NCI-H187 treated with DMSO at 0.1 percent for 48 hours (cell line): Measurements from ENCODE around the gene CD274.
"Not testable (repeated sequence)": the region's sequence is repeated elsewhere in the genome, so short reads cannot be mapped to it uniquely, and the experiment has no call there.

ENCODE experiments used
- DNase-seq: peaks from one replicate; lab custom pipeline; 2025; lab: John Stamatoyannopoulos, UW

The CD274 gene

DNA sequence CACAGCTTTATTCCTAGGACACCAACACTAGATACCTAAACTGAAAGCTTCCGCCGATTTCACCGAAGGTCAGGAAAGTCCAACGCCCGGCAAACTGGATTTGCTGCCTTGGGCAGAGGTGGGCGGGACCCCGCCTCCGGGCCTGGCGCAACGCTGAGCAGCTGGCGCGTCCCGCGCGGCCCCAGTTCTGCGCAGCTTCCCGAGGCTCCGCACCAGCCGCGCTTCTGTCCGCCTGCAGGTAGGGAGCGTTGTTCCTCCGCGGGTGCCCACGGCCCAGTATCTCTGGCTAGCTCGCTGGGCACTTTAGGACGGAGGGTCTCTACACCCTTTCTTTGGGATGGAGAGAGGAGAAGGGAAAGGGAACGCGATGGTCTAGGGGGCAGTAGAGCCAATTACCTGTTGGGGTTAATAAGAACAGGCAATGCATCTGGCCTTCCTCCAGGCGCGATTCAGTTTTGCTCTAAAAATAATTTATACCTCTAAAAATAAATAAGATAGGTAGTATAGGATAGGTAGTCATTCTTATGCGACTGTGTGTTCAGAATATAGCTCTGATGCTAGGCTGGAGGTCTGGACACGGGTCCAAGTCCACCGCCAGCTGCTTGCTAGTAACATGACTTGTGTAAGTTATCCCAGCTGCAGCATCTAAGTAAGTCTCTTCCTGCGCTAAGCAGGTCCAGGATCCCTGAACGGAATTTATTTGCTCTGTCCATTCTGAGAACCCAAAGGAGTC, at the start of gene CD274:
Gene CD274 (plus strand): TSS at position 184 of the 733 bp plus-strand sequence. CDS start 5,572 bp downstream, outside the sequence.
- no peak for DNase-seq

DNA sequence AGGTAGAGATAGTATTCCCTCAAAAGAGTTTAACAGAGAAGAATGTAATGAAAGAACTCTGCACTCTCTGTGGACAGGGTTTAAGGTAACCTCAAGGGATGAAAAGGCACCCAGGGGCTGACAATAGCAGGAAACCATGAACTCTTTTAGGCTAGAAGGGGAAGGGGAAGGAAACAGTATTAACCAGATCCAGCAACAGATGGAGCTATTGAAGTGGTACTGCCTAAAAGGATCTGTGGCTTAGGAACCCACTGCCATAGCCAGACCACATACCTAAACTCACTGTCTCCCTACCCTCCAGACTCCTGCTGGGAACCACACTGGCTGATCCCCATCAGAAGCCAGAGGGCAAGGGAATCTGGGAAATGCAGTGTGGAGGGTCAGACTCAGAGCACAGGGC, 48.1 kb upstream of the CD274 start:
- DNase-seq, result no peak

DNA sequence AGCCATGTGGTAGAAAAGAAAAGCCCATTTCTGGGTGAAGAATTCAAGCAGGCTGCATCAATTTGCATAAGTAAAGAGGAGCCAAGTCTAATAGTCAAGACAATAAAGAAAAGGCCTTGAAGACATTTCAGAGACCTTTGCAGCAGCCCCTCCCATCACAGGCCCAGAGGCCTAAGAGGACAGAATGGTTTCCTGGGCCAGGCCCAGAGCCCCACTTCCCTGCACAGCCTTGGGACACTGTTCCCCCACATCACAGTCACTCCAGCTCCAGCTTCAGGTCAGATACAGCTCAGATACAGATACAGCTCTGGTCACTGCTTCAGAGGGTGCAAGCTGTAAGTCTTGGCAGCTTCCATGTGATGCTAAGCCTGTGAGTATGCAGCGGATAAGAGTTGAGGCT, 41.7 kb upstream of the CD274 start:
- no peak for DNase-seq

DNA sequence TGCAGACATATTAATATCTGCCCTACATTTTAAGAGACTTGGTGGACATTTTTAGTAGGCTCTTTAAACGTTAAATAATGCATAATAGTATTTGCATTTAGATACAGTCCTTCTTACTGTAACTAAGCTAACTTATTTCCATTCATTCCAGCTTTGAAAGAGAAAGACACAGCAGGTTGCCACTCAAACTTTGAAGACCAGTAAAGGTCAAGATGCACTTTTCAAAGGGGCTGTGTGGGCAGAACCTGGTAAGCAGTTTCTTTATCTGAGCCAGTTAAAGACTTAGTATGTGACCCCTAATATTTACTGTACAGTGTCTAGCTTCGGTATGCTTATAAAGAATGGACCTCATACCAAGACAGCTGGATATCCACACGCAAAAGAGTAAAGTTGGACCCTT, 33.4 kb upstream of the CD274 start:
- no peak for DNase-seq

DNA sequence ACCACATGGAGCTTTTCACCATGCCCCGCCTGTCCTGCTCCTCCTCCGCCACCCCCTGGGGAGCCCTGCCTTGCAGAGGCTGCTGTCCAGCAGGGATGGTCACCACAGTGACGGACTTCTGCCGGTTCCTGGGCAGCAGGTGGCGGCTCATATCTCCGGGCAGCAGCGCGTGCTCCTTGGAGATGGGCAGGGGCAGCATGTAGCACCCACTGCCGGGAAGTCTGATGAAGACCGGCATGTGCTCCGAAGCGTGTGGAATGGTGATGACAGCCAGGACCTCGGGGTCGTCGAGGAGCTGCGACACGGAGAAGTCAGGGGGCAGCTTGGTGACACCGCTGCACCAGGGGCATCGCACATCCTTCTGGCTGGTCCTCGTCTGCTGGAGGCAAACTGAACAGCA, 31.9 kb upstream of the CD274 start:
- no peak for DNase-seq

DNA sequence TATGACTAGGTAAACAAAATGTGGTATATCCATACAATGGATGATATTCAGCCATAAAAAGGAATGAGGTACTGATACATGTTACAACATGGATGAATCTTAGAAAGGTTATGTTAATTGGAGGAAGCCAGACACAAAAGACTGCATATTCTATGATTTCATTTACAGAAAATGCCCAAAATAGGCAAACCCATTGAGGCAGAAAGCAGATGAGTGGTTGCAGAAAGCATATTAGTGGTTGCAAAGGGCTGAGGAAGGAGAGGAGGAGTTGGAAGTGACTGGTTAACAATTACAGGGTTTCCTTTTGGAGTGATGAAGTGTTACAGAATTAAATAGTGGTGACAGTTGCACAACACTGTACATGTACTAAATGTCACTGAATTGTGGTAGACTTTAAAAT, 30.4 kb upstream of the CD274 start:
- no peak for DNase-seq

DNA sequence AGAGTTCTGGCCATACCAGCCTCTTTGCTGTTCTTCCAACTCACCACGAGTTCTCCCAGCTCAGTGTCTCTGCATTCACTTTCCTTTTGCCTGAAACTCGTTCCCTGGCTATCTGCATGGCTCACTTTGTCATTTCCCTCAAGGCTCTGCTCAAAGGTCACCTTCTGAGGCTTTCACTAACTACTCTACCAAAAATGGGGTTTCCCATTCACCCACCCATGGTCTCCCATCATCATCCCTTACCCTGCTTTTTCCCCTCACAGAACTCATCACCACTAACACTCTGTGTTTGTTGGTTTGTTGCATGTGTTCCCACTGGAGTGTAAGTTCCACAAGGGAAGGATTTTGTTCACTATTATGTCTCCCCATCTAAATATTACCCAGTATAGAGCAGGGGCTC, 29.2 kb upstream of the CD274 start:
- DNase-seq, result no peak

DNA sequence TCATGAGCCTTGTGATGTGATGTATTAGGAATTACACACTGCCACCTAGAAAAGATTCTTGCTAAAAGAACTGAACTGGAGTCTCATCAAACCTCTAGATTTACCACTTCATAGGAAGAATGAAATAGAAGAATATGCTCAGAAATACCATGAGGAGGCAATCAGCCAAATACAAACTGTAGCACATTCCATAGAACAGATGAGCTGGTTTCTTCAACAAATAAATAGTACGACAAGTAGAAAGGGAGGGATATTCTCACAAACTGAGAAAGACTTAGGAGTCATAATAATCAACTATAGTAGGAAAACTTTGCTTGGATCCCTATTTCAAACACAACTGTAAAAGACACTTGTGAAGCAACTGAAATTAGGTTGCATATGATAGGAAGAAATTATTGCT, 28.1 kb upstream of the CD274 start:
- no peak for DNase-seq

DNA sequence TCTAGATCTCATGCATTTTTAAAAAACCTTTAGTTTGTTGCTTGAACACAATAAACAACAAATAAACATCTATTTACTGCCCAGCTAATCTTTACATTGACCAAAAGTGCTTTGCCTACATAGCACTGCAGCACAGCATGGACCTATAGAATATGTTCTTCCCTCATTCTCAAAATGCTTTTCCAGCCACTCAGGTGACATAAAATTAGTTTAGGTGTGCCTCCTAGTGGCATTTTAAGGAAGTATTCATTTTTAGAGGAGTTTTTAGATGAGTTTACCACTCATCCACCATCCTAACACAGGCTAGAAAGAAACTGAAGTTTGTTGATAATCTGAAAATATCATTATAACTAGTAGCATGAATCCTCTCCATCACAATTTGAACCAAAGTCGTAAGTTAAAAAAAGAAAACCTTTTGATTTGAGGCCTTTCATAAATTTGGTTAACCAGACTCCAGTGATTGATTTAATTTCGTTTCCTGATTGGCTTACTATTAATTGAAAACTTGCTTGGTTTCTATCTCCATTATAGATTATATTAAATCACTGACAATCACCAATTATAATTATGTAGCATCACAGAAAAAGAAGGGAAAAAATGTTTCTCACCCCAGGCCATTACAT, 25.2 kb upstream of the CD274 start:
- no peak for DNase-seq

DNA sequence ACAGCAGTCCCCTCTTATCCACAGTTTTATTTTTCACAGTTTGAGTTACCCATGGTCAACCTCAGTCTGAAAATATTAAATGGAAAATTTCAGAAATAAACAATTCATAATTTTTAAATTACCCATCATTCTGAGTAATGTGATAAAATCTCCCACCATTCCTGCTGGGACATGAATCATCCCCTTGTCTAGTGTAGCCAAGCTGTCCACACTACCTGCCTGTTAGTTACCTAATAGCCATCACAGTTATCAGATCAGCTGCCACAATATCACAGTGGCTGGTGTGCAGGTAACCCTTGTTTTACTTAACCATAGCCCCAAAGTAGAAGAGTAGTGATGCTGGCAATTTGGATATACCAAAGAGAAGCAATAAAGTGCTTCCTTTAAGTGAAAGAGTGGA, 23.3 kb upstream of the CD274 start:
- DNase-seq, result no peak

DNA sequence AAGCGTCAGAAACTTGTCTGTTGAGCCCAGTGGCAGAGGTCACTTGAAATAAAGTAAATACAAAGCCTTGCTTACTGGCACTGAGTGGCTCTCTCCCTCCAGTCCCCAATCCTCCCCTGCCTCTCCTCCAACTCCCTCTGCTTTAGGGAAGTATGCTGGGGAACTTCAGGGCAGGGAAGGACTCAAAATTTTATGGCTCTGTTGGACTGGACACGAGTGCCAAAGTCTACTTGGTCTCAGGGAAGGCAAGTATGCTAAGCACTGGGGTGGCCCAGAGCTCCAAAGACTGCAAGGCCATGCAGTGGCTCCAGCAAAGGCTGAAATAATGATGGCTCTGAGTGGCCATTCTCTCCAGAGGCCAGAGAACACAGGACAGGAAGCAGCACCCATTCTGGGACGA, 22.2 kb upstream of the CD274 start:
- DNase-seq, result no peak

DNA sequence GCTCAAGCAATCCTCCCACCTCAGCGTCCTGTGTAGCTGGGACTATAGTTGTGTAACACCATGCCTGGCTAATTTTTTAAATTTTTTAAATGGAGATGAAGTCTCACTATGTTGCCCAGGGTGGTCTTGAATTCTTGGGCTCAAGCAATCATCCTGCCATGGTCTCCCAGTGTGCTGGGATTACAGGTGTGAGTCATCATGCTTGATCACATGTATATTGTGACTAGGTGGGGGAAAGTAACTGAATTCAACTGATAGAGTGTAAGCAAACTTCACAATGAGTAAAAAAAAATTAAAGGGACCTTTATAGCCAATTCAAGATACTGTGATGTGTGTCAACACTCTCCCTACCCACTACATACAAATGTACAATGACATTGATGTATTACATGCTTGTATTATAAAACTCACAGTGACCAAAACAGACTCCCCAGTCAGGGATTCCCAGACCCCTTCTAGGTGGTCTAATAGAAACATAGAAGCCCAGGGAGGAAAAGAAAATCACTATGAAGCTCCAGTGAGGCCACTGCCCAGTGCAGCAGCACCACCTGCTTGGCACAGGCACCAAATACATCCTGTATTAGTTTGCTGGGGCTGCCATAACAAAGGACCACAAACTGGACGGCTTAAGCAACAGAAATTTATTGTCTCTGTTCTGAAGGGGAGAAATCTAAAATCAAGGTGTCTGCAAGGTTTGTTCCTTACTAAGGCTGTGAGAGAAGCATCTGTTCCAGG, 21.4 kb upstream of the CD274 start:
- DNase-seq, result no peak

DNA sequence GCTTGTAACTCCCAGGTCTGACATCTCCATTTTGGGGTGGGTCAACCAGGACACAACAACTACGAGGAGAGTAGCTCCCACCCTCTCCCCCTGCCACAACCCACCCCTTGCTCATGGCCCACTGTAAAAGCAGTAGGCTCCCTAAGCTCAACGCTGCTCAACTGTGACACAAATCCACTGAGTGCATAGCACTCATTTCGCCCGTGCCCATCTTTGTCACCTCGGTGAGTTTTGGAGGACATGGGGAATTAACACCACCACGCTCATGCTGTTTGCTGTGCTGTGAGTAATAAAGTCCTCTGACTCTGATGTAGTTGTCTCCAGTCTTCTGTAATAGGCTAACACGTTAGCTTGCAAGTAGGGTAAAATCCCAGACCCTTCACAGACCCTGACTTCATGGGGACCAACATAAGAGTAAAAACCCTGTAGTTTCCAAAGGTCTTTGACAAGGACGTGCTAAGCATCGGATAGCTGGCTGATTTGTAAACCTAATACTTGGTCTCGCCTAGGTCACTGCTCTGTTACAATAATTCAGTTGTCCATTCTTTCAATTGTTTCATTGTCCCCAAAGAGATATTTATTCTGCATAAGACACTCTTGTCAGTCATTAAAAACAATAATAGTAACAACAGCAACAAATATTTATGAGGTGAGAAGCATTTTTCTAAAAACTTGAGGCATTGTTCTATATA, 20.3 kb upstream of the CD274 start:
- no peak for DNase-seq

DNA sequence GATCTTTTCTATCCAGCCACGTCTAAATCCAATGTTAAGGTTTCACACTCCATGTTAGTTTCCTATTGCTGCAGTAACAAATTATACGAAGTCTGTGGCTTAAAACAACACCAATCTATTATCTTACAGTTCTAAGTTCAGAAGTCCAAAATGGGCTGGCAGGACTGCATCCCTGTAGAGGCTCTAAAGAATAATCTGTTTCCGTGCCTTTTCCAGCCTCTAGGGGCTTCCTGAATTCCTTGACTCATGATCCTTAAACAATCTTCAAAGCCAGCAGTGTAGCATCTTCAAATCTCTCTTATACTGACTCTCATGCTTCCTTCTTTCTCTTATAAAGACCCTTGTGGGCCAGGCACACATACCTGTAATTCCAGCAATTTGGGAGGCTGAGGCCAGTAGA, 19.4 kb upstream of the CD274 start:
- no peak for DNase-seq

DNA sequence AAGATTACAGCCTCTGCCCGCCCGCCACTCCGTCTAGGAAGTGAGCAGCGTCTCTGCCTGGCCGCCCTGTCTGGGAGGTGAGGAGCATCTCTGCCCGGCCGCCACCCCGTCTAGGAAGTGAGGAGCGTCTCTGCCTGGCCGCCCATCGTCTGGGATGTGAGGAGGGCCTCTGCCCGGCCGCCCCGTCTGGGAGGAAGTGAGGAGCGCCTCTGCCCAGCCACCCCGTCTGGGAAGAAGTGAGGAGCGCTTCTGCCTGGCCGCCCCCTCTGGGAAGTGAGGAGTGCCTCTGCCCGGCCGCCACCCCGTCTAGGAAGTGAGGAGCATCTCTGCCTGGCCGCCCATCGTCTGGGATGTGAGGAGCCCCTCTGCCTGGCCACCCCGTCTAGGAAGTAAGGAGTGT, 17.5 kb upstream of the CD274 start:
- DNase-seq, result not testable (repeated sequence)

DNA sequence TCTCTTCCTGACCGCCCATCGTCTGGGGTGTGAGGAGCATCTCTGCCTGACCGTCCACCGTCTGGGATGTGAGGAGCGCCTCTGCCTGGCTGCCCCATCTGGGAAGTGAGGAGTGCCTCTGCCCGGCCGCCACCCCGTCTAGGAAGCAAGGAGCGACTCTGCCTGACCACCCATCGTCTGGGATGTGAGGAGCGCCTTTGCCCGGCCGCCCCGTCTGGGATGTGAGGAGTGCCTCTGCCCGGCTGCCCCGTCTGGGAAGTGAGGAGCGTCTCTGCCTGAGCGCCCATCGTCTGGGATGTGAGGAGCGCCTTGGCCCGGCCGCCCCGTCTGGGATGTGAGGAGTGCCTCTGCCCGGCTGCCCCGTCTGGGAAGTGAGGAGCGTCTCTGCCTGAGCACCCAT, 17.0 kb upstream of the CD274 start:
- DNase-seq, result not testable (repeated sequence)

DNA sequence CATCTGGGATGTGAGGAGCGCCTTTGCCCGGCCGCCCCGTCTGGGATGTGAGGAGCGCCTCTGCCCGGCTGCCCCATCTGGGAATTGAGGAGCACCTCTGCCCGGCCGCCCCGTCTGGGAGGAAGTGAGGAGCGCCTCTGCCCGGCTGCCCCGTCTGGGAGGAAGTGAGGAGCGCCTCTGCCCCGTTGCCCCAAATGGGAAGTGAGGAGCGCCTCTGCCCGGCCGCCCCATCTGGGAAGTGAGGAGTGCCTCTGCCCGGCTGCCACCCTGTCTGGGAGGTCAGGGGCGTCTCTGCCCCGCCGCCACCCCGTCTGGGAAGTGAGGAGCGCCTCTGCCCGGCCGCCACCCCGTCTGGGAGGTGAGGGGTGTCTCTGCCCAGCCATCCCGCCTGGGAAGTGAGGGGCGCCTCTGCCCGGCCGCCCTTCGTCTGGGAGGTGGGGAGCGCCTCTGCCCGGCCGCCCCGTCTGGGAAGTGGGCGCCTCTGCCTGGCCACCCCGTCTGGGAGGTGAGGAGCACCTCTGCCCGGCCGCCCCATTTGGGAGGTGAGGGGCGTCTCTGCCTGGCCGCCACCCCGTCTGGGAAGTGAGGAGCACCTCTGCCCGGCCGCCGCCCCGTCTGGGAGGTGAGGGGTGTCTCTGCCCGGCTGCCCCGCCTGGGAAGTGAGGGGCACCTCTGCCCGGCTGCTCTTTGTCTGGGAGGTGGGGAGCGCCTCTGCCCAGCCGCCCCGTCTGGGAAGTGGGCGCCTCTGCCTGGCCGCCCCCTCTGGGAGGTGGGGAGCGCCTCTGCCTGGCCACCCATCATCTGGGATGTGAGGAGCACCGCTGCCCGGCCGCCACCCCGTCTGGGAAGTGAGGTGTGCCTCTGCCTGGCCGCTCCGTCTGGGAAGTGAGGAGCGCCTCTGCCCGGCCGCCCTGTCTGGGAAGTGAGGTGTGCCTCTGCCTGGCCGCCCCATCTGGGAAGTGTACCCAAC, 16.2 kb upstream of the CD274 start:
- not testable (repeated sequence) for DNase-seq

DNA sequence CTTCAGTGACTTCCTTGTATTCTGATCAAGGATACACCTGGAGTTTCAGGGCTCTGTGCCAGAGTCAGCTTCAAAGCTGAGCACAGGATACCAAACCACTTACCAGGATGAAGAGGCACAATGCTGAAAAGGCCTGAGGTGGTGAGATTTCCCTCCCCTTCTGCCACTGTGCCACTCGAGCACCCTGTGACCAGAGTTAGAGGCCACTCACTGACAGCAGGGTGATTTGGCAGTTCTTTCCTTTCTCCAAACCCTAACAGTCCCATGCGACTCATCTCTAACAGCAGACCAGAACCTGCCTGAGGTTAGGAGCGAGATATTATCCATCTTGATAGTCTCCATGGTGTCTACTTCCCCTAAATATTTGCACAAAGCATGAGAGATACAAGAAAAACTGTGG, 14.4 kb upstream of the CD274 start:
- DNase-seq, result no peak

DNA sequence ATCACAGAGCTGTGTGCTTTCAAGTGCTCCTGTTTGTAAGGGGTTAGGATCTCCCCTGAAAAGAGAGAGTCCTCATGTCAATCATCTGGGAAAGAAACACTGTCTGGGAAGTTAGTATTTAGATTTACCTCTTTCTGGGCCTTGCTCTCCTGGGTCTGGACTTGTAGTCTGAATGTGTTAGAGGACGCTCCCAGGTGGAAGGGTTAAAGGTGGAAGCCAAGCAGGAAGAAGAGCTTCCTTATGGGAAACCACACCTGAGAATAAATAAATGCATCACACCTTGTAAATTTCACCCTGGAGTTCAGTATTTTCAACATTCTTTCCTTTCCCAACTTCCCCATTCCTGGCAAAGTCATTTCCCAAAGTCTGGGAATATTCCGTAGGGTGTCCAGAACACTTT, 13.9 kb upstream of the CD274 start:
- no peak for DNase-seq

DNA sequence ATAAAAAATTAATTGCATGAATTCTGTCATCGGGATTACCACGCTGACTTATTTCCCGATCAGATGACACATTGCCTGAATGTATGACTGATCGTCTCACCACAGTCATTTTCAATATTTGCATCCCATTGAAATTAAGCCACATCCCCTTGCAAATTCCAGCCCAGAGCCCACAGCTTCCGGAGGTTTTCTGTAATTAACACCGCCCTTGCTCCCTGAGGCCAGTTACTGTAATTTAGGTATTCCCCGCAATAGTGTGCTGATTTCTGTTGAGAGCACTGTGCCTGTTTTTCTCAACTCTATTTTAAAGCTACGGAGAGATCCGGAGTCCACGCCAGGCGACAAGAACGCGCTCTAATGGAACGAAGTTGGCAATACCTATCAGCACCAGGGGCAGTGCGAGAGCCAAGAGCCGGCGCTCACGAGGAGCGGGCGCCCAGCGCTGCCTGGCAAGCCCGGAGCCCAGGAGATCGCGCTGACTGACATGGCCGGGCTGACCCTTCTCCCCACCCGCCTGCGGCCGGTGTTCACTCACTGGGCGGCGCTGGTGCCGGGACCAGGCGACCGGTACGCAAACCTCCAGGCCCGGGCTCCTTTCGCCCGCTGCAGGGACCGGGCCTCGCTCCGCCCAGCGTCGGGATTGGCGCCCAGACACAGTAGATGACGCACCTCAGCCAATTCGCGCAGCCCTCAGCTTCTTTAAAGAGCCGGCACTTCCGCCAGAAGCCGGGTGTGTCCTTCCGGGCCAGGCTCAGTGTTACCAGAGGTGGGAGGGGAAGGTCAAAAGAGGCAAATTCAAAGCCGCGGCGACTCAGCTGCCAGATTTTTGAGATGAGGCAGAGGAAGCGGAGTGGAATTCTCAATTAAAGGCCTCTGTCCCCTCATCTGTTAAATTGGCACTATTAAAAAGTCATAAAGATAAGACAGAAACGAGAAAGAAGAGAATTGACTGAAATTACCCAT, 12.8 kb upstream of the CD274 start, which contains the start of gene PLGRKT:
Gene PLGRKT (minus strand): TSS at position 672 of the 963 bp plus-strand sequence. CDS start 5,948 bp downstream, outside the sequence.
- peak; percentile 54 for DNase-seq
